ENCODE results near the gene NUFIP2. TPM values are rescaled to one million over a fixed set of nuclear protein-coding genes. Genes with fewer than 3 reads are reported as not detected.

The NUFIP2 gene
- total and polyA plus RNA-seq, 10 of the 15 experiments (the other 5 are each of a cell fraction or from before 2014, with no cell fraction given) = 3.7 to 32.3 (median 14.5) TPM

DNA sequence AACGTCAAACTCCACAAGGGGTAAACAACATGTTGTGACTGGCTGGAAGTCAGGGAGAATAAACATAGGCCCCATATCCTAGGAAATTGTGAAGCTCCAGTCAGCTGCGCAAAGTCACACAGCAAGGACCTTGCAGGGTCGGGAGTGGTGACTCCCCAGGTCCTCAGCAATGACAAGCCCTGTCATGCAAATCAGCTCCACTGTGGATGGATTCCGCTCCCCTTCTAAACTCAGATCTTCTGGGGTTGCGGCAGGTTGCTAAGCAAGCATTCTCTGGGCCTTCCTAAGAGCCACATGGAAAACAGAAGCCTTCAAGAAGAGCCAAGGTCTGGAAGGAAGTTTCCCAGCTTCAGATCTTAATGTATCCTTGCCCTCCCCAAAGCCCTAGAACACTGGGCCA lies 84.9 kb downstream of the NUFIP2 start:
- H3K4me2 ChIP-seq (ENCODE audit: control insufficient read depth, insufficient read depth) = no peak overlapping the region
- in situ Hi-C loops (cut with MboI) (no loop called here), intact Hi-C loops (cut with micrococcal nuclease; ENCODE audit: unreplicated experiment) (no loop called here)
- ChIA-PET CTCF (interaction anchor here (0.5 to 4.3 kb wide), 6 partner anchors 10 to 64 kb away, joined by 3 to 29 read pairs (median 4); no protein-coding TSS in a partner anchor), SMC1A (ENCODE audit: uncharacterized antibody, unreplicated experiment) (no interaction called here), RAD21 (ENCODE audit: unreplicated experiment) (interaction anchor here (0.7 to 1.4 kb wide), 3 partner anchors 11 to 262 kb away, joined by 3 to 6 read pairs (median 4); no protein-coding TSS in a partner anchor), POLR2A (interaction anchor here (0.6 kb wide), 1 partner anchor 18 kb away, joined by 3 read pairs; no protein-coding TSS in a partner anchor)
- no peak overlapping the region for H2AFZ ChIP-seq (ENCODE audit: control insufficient read depth, low read depth, low read length)
- H3K9me3 ChIP-seq (replicated peaks; ENCODE audit: control insufficient read depth, insufficient read depth, low read length) = no peaks in the 10 kb centered on the region
- WGBS (ENCODE audit: insufficient coverage, insufficient replicate concordance, low lambda C conversion rate, missing lambda C conversion rate) = 73% methylated on average over 5 of the region's 5 CpGs
- ATAC-seq (no peak), FAIRE-seq (no peak), DNase-seq (ENCODE audit: low read depth, low spot score) (no peak)
- no peaks in the 10 kb centered on the region for H3K4me1 ChIP-seq (ENCODE audit: control insufficient read depth, insufficient read depth, low read length)
- TF ChIP-seq, protein P1, sequence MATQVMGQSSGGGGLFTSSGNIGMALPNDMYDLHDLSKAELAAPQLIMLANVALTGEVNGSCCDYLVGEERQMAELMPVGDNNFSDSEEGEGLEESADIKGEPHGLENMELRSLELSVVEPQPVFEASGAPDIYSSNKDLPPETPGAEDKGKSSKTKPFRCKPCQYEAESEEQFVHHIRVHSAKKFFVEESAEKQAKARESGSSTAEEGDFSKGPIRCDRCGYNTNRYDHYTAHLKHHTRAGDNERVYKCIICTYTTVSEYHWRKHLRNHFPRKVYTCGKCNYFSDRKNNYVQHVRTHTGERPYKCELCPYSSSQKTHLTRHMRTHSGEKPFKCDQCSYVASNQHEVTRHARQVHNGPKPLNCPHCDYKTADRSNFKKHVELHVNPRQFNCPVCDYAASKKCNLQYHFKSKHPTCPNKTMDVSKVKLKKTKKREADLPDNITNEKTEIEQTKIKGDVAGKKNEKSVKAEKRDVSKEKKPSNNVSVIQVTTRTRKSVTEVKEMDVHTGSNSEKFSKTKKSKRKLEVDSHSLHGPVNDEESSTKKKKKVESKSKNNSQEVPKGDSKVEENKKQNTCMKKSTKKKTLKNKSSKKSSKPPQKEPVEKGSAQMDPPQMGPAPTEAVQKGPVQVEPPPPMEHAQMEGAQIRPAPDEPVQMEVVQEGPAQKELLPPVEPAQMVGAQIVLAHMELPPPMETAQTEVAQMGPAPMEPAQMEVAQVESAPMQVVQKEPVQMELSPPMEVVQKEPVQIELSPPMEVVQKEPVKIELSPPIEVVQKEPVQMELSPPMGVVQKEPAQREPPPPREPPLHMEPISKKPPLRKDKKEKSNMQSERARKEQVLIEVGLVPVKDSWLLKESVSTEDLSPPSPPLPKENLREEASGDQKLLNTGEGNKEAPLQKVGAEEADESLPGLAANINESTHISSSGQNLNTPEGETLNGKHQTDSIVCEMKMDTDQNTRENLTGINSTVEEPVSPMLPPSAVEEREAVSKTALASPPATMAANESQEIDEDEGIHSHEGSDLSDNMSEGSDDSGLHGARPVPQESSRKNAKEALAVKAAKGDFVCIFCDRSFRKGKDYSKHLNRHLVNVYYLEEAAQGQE (IDR thresholded peaks at IDR 0.05; ENCODE audit: low read depth, low read length) = no peak
- TF ChIP-seq JUNB (IDR thresholded peaks at IDR 0.05) (no peak), RFX5 (IDR thresholded peaks at IDR 0.05; ENCODE audit: low read depth, low read length) (no peak)
- TF ChIP-seq, protein P2, sequence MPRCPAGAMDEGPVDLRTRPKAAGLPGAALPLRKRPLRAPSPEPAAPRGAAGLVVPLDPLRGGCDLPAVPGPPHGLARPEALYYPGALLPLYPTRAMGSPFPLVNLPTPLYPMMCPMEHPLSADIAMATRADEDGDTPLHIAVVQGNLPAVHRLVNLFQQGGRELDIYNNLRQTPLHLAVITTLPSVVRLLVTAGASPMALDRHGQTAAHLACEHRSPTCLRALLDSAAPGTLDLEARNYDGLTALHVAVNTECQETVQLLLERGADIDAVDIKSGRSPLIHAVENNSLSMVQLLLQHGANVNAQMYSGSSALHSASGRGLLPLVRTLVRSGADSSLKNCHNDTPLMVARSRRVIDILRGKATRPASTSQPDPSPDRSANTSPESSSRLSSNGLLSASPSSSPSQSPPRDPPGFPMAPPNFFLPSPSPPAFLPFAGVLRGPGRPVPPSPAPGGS (IDR thresholded peaks at IDR 0.05; ENCODE audit: borderline replicate concordance, insufficient read depth, low read depth, low read length, poor library complexity, severe bottlenecking) = no peak
- H3K4me3 ChIP-seq = no peak overlapping the region
- no peaks in the 10 kb centered on the region for H4K20me1 ChIP-seq (ENCODE audit: control insufficient read depth, insufficient read depth)
- H3K79me2 ChIP-seq (ENCODE audit: control insufficient read depth, insufficient read depth, low read length) = no peaks in the 10 kb centered on the region
- no peaks in the 10 kb centered on the region for H3K27me3 ChIP-seq (replicated peaks in 1 of 2; ENCODE audit: control insufficient read depth in 2 of 2, insufficient read depth in 2 of 2, low read length in 1 of 2)
- BruUV-seq (replicated peaks) = no TSS peak
- no peaks in the 10 kb centered on the region for H3K36me3 ChIP-seq (ENCODE audit: control insufficient read depth in 2 of 2, insufficient read depth in 2 of 2, low read length in 1 of 2)
- no peak overlapping the region for H3K9ac ChIP-seq (ENCODE audit: control insufficient read depth, insufficient read depth, low read length)
- no peak overlapping the region for H3K27ac ChIP-seq (ENCODE audit: control insufficient read depth, insufficient read depth)
